ENCODE data around the gene KLHL6. TPM values are rescaled to one million over a fixed set of nuclear protein-coding genes. Genes with fewer than 3 reads are reported as not detected.

The KLHL6 gene
- total RNA-seq, 2 donors from 2014 or later: 0.33 to 0.40 TPM

DNA sequence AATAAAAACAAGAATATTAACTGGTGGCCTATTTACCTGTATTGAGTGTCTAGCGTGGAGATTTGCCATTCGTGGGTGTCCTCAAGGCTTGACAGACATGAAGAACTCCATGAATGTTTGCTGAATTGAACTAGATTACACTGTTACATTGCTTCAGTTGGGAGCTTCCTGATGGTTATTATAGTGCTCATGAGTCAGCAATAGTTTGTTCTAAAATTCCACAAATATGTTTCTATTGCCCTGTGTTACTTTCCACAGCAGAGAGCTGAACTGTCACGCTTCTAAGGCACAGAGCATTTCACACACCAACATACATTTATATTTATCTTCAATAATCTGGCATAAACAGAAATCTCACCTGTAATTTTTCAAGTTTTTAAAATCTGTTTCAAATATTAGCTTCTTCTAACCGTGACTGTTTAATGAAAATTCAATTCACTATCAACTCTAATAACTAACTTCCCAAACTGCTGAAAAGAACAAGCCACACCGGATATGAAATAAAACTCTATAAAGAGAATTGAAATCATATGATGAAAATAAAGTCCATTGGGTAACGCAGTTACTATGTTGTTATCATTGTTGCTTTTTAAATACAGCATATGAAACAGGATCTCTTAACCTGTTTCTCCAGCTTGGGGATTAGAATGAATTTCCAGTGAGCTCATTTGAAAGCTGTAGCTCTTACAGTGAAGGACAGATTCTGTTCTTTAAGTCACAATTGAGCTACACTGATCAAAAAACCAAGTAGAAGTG, 65.9 kb downstream of the KLHL6 start:
- H3K36me3 ChIP-seq (ENCODE audit: control insufficient read depth, insufficient read depth, low read length): no peaks in the 10 kb centered on the region
- H3K27ac ChIP-seq (ENCODE audit: low read depth, low read length): no peak overlapping the region
- Mint-ChIP-seq H3K27me3 (ENCODE audit: insufficient read depth) (peaks cover 2% of the 10 kb centered on the region), H3K4me3 (no peak overlapping the region), H3K27ac (no peak overlapping the region), H3K4me1 (peaks cover 18% of the 10 kb centered on the region), H3K36me3 (ENCODE audit: low read depth) (no peaks in the 10 kb centered on the region), H3K9me3 (no peaks in the 10 kb centered on the region)
- TF ChIP-seq, protein P1, sequence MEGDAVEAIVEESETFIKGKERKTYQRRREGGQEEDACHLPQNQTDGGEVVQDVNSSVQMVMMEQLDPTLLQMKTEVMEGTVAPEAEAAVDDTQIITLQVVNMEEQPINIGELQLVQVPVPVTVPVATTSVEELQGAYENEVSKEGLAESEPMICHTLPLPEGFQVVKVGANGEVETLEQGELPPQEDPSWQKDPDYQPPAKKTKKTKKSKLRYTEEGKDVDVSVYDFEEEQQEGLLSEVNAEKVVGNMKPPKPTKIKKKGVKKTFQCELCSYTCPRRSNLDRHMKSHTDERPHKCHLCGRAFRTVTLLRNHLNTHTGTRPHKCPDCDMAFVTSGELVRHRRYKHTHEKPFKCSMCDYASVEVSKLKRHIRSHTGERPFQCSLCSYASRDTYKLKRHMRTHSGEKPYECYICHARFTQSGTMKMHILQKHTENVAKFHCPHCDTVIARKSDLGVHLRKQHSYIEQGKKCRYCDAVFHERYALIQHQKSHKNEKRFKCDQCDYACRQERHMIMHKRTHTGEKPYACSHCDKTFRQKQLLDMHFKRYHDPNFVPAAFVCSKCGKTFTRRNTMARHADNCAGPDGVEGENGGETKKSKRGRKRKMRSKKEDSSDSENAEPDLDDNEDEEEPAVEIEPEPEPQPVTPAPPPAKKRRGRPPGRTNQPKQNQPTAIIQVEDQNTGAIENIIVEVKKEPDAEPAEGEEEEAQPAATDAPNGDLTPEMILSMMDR (conservative IDR thresholded peaks at IDR 0.05): no peak
- H3K4me1 ChIP-seq (ENCODE audit: control insufficient read depth, insufficient read depth, low read length): peaks cover 12% of the 10 kb centered on the region
- DNase-seq: no peak
- no peaks in the 10 kb centered on the region for H3K9me3 ChIP-seq (ENCODE audit: control insufficient read depth, low read length)
- no peak overlapping the region for H3K9ac ChIP-seq (ENCODE audit: extremely low read depth, low read length, poor library complexity, severe bottlenecking)
- WGBS, 2 experiments (ENCODE audit: insufficient coverage in 1 of 2, insufficient read length in 1 of 2): 87 to 92% methylated on average over 5 to 6 of the region's 6 CpGs
- H3K27me3 ChIP-seq (ENCODE audit: control insufficient read depth, insufficient read depth, low read length, poor library complexity, severe bottlenecking): no peaks in the 10 kb centered on the region
- H3K4me3 ChIP-seq (ENCODE audit: low read length): no peak overlapping the region

DNA sequence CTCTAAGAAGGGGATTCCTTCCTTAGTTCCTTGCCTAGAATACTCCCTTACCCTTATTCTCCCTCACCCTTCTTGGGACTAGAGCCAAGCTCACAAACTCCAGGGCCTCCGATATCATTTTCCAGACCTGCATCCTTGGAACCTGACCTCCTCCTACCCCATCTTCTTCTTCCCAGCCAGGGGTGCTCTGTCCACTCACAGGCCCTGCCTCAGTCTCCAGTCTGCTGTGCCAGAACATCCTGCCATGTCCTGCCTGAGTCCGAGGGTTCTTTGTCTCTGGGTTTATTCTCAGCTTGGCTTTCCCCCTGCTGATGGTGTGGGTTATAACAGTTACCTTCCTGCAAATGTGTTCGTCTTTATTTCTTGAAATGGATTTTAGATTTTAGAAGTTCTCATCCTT, 67.2 kb downstream of the KLHL6 start:
- Histone ChIP-seq H3K27me3 (ENCODE audit: control insufficient read depth, insufficient read depth, low read length, poor library complexity, severe bottlenecking) (no peaks in the 10 kb centered on the region), H3K4me1 (ENCODE audit: control insufficient read depth, insufficient read depth, low read length) (peaks cover 12% of the 10 kb centered on the region), H3K4me3 (ENCODE audit: low read length) (no peak overlapping the region), H3K9ac (ENCODE audit: extremely low read depth, low read length, poor library complexity, severe bottlenecking) (no peak overlapping the region), H3K36me3 (ENCODE audit: control insufficient read depth, insufficient read depth, low read length) (no peaks in the 10 kb centered on the region), H3K27ac (ENCODE audit: low read depth, low read length) (no peak overlapping the region), H3K9me3 (ENCODE audit: control insufficient read depth, low read length) (no peaks in the 10 kb centered on the region)
- TF ChIP-seq, protein P1 (conservative IDR thresholded peaks at IDR 0.05): peak; percentile 38
- 61 to 81% methylated on average over 2 to 3 of the region's 3 CpGs for WGBS, 2 experiments (ENCODE audit: insufficient coverage in 1 of 2, insufficient read length in 1 of 2)
- Mint-ChIP-seq H3K27me3 (ENCODE audit: insufficient read depth) (peaks cover 2% of the 10 kb centered on the region), H3K27ac (no peak overlapping the region), H3K9me3 (no peaks in the 10 kb centered on the region), H3K4me3 (no peak overlapping the region), H3K36me3 (ENCODE audit: low read depth) (no peaks in the 10 kb centered on the region), H3K4me1 (peaks cover 23% of the 10 kb centered on the region)
- DNase-seq: peak; percentile 21

DNA sequence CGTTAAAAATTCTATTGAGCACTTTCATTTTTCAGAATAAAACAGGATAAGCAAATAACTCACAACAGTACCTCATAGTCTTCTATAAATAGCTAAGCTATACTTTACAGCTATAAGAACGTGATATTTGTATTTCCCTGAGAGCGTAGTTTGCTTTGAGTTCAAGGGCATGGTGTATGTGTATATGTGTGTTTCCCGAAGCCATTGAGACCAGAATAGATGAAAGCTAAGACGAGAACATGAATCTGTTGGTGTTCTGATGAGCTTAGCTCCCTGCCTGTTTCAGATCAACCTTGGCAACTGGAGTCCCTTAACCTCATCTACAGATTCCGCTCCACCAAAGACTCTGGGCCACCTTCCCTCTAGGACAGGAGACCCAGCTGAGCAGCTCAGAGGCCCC, 67.6 kb downstream of the KLHL6 start:
- TF ChIP-seq, protein P1 (conservative IDR thresholded peaks at IDR 0.05): no peak
- Histone ChIP-seq H3K4me1 (ENCODE audit: control insufficient read depth, insufficient read depth, low read length) (peaks cover 12% of the 10 kb centered on the region), H3K9ac (ENCODE audit: extremely low read depth, low read length, poor library complexity, severe bottlenecking) (no peak overlapping the region), H3K27me3 (ENCODE audit: control insufficient read depth, insufficient read depth, low read length, poor library complexity, severe bottlenecking) (no peaks in the 10 kb centered on the region), H3K4me3 (ENCODE audit: low read length) (no peak overlapping the region), H3K9me3 (ENCODE audit: control insufficient read depth, low read length) (no peaks in the 10 kb centered on the region), H3K36me3 (ENCODE audit: control insufficient read depth, insufficient read depth, low read length) (no peaks in the 10 kb centered on the region), H3K27ac (ENCODE audit: low read depth, low read length) (no peak overlapping the region)
- DNase-seq: no peak
- Mint-ChIP-seq H3K27me3 (ENCODE audit: insufficient read depth) (peaks cover 2% of the 10 kb centered on the region), H3K36me3 (ENCODE audit: low read depth) (no peaks in the 10 kb centered on the region), H3K4me1 (peaks cover 23% of the 10 kb centered on the region), H3K4me3 (no peak overlapping the region), H3K9me3 (no peaks in the 10 kb centered on the region), H3K27ac (no peak overlapping the region)
- WGBS, 2 experiments (ENCODE audit: insufficient coverage in 1 of 2, insufficient read length in 1 of 2): 82 to 92% methylated on average over 4 to 6 of the region's 6 CpGs
